Smooth muscle cell (in vitro differentiated cells): Measurements from ENCODE around the gene KANSL3. TPM values are rescaled to one million over a fixed set of nuclear protein-coding genes. Genes with fewer than 3 reads are reported as not detected.
A peak's percentile ranks its signal among the peaks of the same experiment; 100 is the strongest.

Source experiments
- DNase-seq: peaks from one replicate; lab custom pipeline; 2025; ENCODE audit not compliant: unreplicated experiment; lab: John Stamatoyannopoulos, UW
- H2AFZ ChIP-seq: fragments of 200-600 bp; sonication (generic); 2 replicates; pipeline ENCODE4 v1.6.0; 2016; ENCODE audit warnings: antibody characterized with exemption, low read depth, mild to moderate bottlenecking
- H3F3A ChIP-seq: fragments of 200-600 bp; sonication (generic); 2 replicates; pipeline ENCODE4 v1.6.0; 2017; ENCODE audit warnings: antibody characterized with exemption, low read depth
- H3K27ac ChIP-seq: fragments of 200-600 bp; sonication (generic); 2 replicates; pipeline ENCODE4 v1.5.1; 2016; ENCODE audit warnings: low read depth, mild to moderate bottlenecking
- H3K27me3 ChIP-seq: fragments of 200-600 bp; sonication (generic); 2 replicates; pipeline ENCODE4 v1.6.1; 2016; ENCODE audit warnings: low read depth, mild to moderate bottlenecking
- H3K36me3 ChIP-seq: fragments of 200-600 bp; sonication (generic); 2 replicates; pipeline ENCODE4 v1.5.1; 2016; ENCODE audit warnings: low read depth
- H3K4me1 ChIP-seq: fragments of 200-600 bp; sonication (generic); 2 replicates; pipeline ENCODE4 v1.5.1; 2016; ENCODE audit warnings: low read depth
- H3K4me2 ChIP-seq: fragments of 200-600 bp; sonication (generic); 2 replicates; pipeline ENCODE4 v1.6.0; 2016; ENCODE audit warnings: mild to moderate bottlenecking
- H3K4me3 ChIP-seq: fragments of 200-600 bp; sonication (generic); 2 replicates; pipeline ENCODE4 v1.5.1; 2016; ENCODE audit warnings: mild to moderate bottlenecking
- H3K79me2 ChIP-seq: fragments of 200-600 bp; sonication (generic); 2 replicates; pipeline ENCODE4 v1.6.0; 2016; ENCODE audit warnings: low read depth, mild to moderate bottlenecking
- H3K9ac ChIP-seq: fragments of 200-600 bp; sonication (generic); 2 replicates; pipeline ENCODE4 v1.6.0; 2016; ENCODE audit warnings: low read depth
- H3K9me3 ChIP-seq: fragments of 200-600 bp; sonication (generic); replicated peaks from 2 replicates; pipeline ENCODE4 v1.5.1; 2016; ENCODE audit warnings: low read depth
- H4K20me1 ChIP-seq: fragments of 200-600 bp; sonication (generic); 2 replicates; pipeline ENCODE4 v1.6.0; 2016; ENCODE audit warnings: low read depth
- WGBS: methylation state at CpG from one replicate; pipeline ENCODE4 v1.1.7; 2016; ENCODE audit warnings: low lambda C conversion rate; 5-methylcytosine and 5-hydroxymethylcytosine counted together
- polyA plus RNA-seq: library from polyadenylated mRNA; unstranded; fragments of >200 nt; fragmentation: Nextera tagmentation; extraction: Ambion mirVana; gene quantifications from 2 replicates; pipeline ENCODE4 v1.2.1, GENCODE V29; 2016
- total RNA-seq: library from RNA; depleted of rRNA; stranded (reverse); fragments of >200 nt; gene quantifications from 2 replicates; pipeline ENCODE4 v1.2.3, GENCODE V29; 2014
- TF ChIP-seq, protein P1 (sequence below): fragments of 200-600 bp; sonication (generic); IDR thresholded peaks from 2 replicates; pipeline ENCODE4 v1.5.1; 2017; ENCODE audit warnings: borderline replicate concordance, mild to moderate bottlenecking, antibody characterized with exemption; ENCODE audit not compliant: insufficient read depth, poor library complexity, severe bottlenecking

Gene KANSL3
- total and polyA plus RNA-seq, 2 experiments from 2014 or later, result 12.0 to 13.3 TPM

- H2AFZ ChIP-seq, result peak within 1 kb of the TSS; percentile 24
- 64% methylated on average over 10 of the region's 10 CpGs for WGBS
- no peak within 1 kb of the TSS for H3K9ac ChIP-seq
- no peaks in the 10 kb centered on the region for H3K9me3 ChIP-seq
- no peak for DNase-seq
- H3K79me2 ChIP-seq, result peaks cover under 1% of the 10 kb centered on the region
- no peaks in the 10 kb centered on the region for H3K27me3 ChIP-seq
- H3K36me3 ChIP-seq, result no peaks in the 10 kb centered on the region
- H3K4me1 ChIP-seq, result no peaks in the 10 kb centered on the region
- H4K20me1 ChIP-seq, result no peaks in the 10 kb centered on the region
- no peak within 1 kb of the TSS for H3K4me3 ChIP-seq
- no peak within 1 kb of the TSS for H3K27ac ChIP-seq
- H3K4me2 ChIP-seq, result no peak within 1 kb of the TSS
- no peaks in the 10 kb centered on the region for H3F3A ChIP-seq
- TF ChIP-seq, protein P1, sequence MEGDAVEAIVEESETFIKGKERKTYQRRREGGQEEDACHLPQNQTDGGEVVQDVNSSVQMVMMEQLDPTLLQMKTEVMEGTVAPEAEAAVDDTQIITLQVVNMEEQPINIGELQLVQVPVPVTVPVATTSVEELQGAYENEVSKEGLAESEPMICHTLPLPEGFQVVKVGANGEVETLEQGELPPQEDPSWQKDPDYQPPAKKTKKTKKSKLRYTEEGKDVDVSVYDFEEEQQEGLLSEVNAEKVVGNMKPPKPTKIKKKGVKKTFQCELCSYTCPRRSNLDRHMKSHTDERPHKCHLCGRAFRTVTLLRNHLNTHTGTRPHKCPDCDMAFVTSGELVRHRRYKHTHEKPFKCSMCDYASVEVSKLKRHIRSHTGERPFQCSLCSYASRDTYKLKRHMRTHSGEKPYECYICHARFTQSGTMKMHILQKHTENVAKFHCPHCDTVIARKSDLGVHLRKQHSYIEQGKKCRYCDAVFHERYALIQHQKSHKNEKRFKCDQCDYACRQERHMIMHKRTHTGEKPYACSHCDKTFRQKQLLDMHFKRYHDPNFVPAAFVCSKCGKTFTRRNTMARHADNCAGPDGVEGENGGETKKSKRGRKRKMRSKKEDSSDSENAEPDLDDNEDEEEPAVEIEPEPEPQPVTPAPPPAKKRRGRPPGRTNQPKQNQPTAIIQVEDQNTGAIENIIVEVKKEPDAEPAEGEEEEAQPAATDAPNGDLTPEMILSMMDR, result no peak
Observed at GRCh38 chr2:96642564-96643360, 4.7 kb upstream of the KANSL3 start, which contains the start of gene FER1L5. Gene FER1L5, plus strand, starts transcription at chr2:96642764. Its CDS starts 73 bp downstream, at chr2:96642837.

DNA sequence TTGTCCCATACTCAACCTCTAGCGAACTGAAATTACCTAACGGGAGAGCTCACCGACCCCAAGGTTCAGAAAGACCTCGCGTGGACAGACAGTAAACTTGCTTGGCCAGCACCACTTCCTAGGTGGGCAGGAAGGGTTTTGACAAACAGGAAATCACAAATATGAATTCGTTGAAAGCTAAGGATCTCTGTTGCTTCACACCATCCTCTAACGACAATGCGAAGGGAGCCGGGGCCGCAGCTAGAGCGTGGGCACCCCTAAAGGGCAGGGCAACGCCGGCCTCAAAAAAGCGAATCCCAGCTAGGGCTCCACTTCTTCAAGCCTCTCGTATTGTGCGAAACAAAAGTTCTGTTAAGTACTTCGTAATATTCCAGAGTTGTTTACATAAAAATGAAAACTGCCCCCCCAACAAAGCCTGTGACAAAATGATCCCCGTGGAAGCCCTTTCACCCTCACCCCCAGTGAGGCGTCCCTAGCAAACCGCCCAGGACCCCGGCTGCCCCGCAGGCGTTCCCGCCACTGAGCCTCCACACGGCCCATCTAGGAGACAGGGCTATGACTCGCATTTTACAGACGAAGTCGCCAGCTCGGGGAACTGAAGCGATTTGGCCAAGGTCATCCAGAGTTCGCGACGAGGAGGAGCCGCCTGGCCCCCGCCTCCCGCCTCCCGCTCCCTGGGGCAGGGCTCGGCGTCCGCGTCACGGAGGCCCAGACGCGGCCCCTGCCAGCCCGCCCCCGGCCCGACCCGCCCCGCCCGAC lies 548 bp downstream of the KANSL3 start:
- peak; percentile 85 for DNase-seq
- H3K4me3 ChIP-seq, result peak overlapping the region; percentile 88
- peak overlapping the region; percentile 68 for H2AFZ ChIP-seq
- H3K79me2 ChIP-seq, result peaks cover 34% of the 10 kb centered on the region
- 4% methylated on average over 33 of the region's 50 CpGs for whole genome bisulfite sequencing
- TF ChIP-seq, protein P1, result no peak
- H3K9ac ChIP-seq, result peak overlapping the region; percentile 96
- no peaks in the 10 kb centered on the region for H3K36me3 ChIP-seq
- peaks cover 16% of the 10 kb centered on the region for H3K4me1 ChIP-seq
- peak overlapping the region; percentile 94 for H3K27ac ChIP-seq
- H3K9me3 ChIP-seq, result no peaks in the 10 kb centered on the region
- H3F3A ChIP-seq, result no peaks in the 10 kb centered on the region
- H3K27me3 ChIP-seq, result no peaks in the 10 kb centered on the region
- H4K20me1 ChIP-seq, result peaks cover 9% of the 10 kb centered on the region
- peak overlapping the region; percentile 89 for H3K4me2 ChIP-seq

DNA sequence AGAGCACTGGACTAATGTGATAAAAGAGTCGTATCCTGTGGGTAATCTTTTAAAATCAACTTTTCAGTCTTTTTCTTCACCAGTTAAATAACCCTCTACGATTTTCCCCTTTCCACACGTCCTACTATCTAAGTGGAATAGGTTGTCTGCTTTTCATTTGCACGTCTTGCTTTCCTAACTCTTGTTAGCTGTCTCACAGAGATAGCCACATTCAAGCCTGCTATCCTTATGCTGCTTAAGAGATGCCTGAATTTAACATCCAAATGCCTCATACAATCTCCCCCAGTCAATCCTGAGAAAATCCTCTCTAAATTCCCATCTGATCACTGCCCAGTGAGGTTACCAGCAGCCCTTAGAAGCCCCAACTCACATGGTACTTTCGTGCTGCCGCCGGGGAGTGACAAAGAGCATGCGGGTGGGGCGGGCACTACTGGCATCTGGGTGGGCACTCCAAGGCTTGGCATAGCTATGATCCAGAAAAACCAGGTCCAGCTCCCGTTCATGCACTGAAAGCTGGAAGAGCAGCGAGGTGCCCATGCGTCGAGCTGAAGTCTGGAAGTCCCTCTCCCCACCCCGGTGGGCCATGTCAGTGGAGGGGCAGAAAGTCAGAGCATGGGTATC lies 1.5 kb downstream of the KANSL3 start:
- no peaks in the 10 kb centered on the region for H3K9me3 ChIP-seq
- H3F3A ChIP-seq, result no peaks in the 10 kb centered on the region
- no peak for DNase-seq
- peak overlapping the region; percentile 88 for H3K4me3 ChIP-seq
- no peak overlapping the region for H3K27ac ChIP-seq
- H2AFZ ChIP-seq, result no peak overlapping the region
- WGBS, result 69% methylated on average over 14 of the region's 14 CpGs
- peaks cover 16% of the 10 kb centered on the region for H3K4me1 ChIP-seq
- H3K9ac ChIP-seq, result no peak overlapping the region
- H3K36me3 ChIP-seq, result no peaks in the 10 kb centered on the region
- H3K4me2 ChIP-seq, result peak overlapping the region; percentile 89
- TF ChIP-seq, protein P1, result no peak
- peaks cover 34% of the 10 kb centered on the region for H3K79me2 ChIP-seq
- no peaks in the 10 kb centered on the region for H3K27me3 ChIP-seq
- H4K20me1 ChIP-seq, result peaks cover 15% of the 10 kb centered on the region
